MM.1S (cell line): ENCODE results near the gene MACROD2.

Experiments used
- EZH2 ChIP-seq: fragments of 300-600 bp; sonication (generic); optimal IDR thresholded peaks from 2 replicates; pipeline ENCODE3; 2017; ENCODE audit warnings: low read depth, mild to moderate bottlenecking, antibody characterized with exemption, low read length, mixed read lengths
- EZH2phosphoT487 ChIP-seq: fragments of 300-600 bp; sonication (generic); IDR thresholded peaks from 2 replicates; pipeline ENCODE4 v1.6.1; 2018; ENCODE audit warnings: antibody characterized with exemption, low read length
- TF ChIP-seq, protein P1 (sequence below): fragments of 300-600 bp; sonication (generic); IDR thresholded peaks from 2 replicates; pipeline ENCODE4 v1.5.1; 2016; ENCODE audit warnings: antibody characterized with exemption, low read length, mixed read lengths

DNA sequence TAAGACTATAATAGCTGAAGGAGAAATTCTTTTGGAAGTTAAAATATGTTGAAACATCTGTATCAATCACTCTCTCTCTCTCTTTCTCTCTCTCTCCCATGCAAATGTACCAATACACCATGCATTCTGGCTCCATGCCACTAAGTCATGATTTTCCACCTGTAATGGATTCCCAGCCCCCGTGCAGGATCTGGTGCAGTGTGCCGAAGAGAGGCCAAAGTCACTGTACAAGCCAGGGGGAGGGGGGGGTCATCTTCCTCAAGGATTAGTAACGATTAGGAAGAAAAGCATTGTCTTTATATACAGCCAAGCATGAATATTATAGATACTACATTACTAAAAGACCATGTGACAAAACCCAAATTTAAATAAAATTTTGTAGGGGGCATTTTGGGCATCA, 1852.8 kb downstream of the MACROD2 start:
- TF ChIP-seq, protein P1, sequence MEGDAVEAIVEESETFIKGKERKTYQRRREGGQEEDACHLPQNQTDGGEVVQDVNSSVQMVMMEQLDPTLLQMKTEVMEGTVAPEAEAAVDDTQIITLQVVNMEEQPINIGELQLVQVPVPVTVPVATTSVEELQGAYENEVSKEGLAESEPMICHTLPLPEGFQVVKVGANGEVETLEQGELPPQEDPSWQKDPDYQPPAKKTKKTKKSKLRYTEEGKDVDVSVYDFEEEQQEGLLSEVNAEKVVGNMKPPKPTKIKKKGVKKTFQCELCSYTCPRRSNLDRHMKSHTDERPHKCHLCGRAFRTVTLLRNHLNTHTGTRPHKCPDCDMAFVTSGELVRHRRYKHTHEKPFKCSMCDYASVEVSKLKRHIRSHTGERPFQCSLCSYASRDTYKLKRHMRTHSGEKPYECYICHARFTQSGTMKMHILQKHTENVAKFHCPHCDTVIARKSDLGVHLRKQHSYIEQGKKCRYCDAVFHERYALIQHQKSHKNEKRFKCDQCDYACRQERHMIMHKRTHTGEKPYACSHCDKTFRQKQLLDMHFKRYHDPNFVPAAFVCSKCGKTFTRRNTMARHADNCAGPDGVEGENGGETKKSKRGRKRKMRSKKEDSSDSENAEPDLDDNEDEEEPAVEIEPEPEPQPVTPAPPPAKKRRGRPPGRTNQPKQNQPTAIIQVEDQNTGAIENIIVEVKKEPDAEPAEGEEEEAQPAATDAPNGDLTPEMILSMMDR, result no peak
- no peak for TF ChIP-seq EZH2phosphoT487
- no peak for TF ChIP-seq EZH2
